ENCODE data around the gene CHAC2.
A peak's percentile ranks its signal among the peaks of the same experiment; 100 is the strongest.
"Not testable (repeated sequence)": the region's sequence is repeated elsewhere in the genome, so short reads cannot be mapped to it uniquely, and the experiment has no call there.

CHAC2 gene

GRCh38 chr2:53767405-53768241 lies at the start of gene CHAC2:
CHAC2 (plus strand) TSS chr2:53767804; CDS start chr2:53767887, 83 bp downstream.
- peak; percentile 71 to 82 for DNase-seq (ENCODE audit: low read depth in 2 of 2)

GRCh38 chr2:53720944-53721343 lies 46.7 kb upstream of the CHAC2 start:
- not testable (repeated sequence) for DNase-seq (ENCODE audit: low read depth in 2 of 2)

- no peak for DNase-seq (ENCODE audit: low read depth in 2 of 2)
These were observed 43.1 kb upstream of the CHAC2 start for GRCh38 chr2:53724536-53724935.

- no peak for DNase-seq (ENCODE audit: low read depth in 2 of 2)
These were observed 41.9 kb upstream of the CHAC2 start for GRCh38 chr2:53725662-53726061.

GRCh38 chr2:53727921-53728320 lies 39.7 kb upstream of the CHAC2 start:
- no peak for DNase-seq (ENCODE audit: low read depth in 2 of 2)

- DNase-seq (ENCODE audit: low read depth in 2 of 2) = no peak
These were observed 38.4 kb upstream of the CHAC2 start for GRCh38 chr2:53729143-53729762.

- no peak for DNase-seq (ENCODE audit: low read depth in 2 of 2)
These were observed 30.5 kb upstream of the CHAC2 start for GRCh38 chr2:53737091-53737490.

- DNase-seq (ENCODE audit: low read depth in 2 of 2) = no peak
These were observed 28.6 kb upstream of the CHAC2 start for GRCh38 chr2:53739032-53739431.

GRCh38 chr2:53740170-53740569 lies 27.4 kb upstream of the CHAC2 start:
- DNase-seq (ENCODE audit: low read depth in 2 of 2) = no peak

- no peak for DNase-seq (ENCODE audit: low read depth in 2 of 2)
These were observed 23.1 kb upstream of the CHAC2 start for GRCh38 chr2:53744395-53745065.

- no peak for DNase-seq (ENCODE audit: low read depth in 2 of 2)
These were observed 17.4 kb upstream of the CHAC2 start for GRCh38 chr2:53750041-53750768.

- no peak for DNase-seq (ENCODE audit: low read depth in 2 of 2)
These were observed 15.9 kb upstream of the CHAC2 start for GRCh38 chr2:53751728-53752127.

- no peak for DNase-seq (ENCODE audit: low read depth in 2 of 2)
These were observed 15.2 kb upstream of the CHAC2 start for GRCh38 chr2:53752385-53752784.

- no peak for DNase-seq (ENCODE audit: low read depth in 2 of 2)
These were observed 14.6 kb upstream of the CHAC2 start for GRCh38 chr2:53753041-53753440.

GRCh38 chr2:53755121-53755520 lies 12.5 kb upstream of the CHAC2 start:
- no peak for DNase-seq (ENCODE audit: low read depth in 2 of 2)

- DNase-seq (ENCODE audit: low read depth in 2 of 2) = no peak
These were observed 11.0 kb upstream of the CHAC2 start for GRCh38 chr2:53756644-53757043.

- not testable (repeated sequence) for DNase-seq (ENCODE audit: low read depth in 2 of 2)
These were observed 10.4 kb upstream of the CHAC2 start for GRCh38 chr2:53757206-53757605.

- DNase-seq (ENCODE audit: low read depth in 2 of 2) = no peak
These were observed 1.8 kb upstream of the CHAC2 start for GRCh38 chr2:53765767-53766166.

GRCh38 chr2:53768242-53768542 lies 588 bp downstream of the CHAC2 start:
- DNase-seq (ENCODE audit: low read depth in 2 of 2) = no peak

- DNase-seq (ENCODE audit: low read depth in 2 of 2) = no peak
These were observed 1.8 kb downstream of the CHAC2 start for GRCh38 chr2:53769318-53769945.

GRCh38 chr2:53770264-53770663 lies 2.7 kb downstream of the CHAC2 start:
- DNase-seq (ENCODE audit: low read depth in 2 of 2) = no peak

- no peak for DNase-seq (ENCODE audit: low read depth in 2 of 2)
These were observed 9.5 kb downstream of the CHAC2 start for GRCh38 chr2:53777134-53777533.
